GM12865 (cell line): ENCODE results near the gene PYCR2.

Source experiments
- DNase-seq: peaks from one replicate; pipeline ENCODE4 v3.0.0; 2010; ENCODE audit warnings: low read depth
- H3K4me3 ChIP-seq: 2 replicates; pipeline ENCODE4 v1.5.1; 2011; ENCODE audit warnings: mild to moderate bottlenecking, low read depth, low read length, control low read depth
- TF ChIP-seq, protein P1 (sequence below): IDR thresholded peaks from 2 replicates; pipeline ENCODE4 v1.5.1; 2011; ENCODE audit warnings: low read length, control low read depth, low read depth, inconsistent platforms; ENCODE audit not compliant: insufficient read depth; ENCODE audit errors: missing control alignments

PYCR2 gene

GRCh38 chr1:225883616-225884265 lies 40.3 kb downstream of the PYCR2 start:
- no peak overlapping the region for H3K4me3 ChIP-seq
- TF ChIP-seq, protein P1, sequence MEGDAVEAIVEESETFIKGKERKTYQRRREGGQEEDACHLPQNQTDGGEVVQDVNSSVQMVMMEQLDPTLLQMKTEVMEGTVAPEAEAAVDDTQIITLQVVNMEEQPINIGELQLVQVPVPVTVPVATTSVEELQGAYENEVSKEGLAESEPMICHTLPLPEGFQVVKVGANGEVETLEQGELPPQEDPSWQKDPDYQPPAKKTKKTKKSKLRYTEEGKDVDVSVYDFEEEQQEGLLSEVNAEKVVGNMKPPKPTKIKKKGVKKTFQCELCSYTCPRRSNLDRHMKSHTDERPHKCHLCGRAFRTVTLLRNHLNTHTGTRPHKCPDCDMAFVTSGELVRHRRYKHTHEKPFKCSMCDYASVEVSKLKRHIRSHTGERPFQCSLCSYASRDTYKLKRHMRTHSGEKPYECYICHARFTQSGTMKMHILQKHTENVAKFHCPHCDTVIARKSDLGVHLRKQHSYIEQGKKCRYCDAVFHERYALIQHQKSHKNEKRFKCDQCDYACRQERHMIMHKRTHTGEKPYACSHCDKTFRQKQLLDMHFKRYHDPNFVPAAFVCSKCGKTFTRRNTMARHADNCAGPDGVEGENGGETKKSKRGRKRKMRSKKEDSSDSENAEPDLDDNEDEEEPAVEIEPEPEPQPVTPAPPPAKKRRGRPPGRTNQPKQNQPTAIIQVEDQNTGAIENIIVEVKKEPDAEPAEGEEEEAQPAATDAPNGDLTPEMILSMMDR, result no peak
- DNase-seq, result no peak

GRCh38 chr1:225882694-225883615 lies 41.1 kb downstream of the PYCR2 start:
- H3K4me3 ChIP-seq, result peak overlapping the region; percentile 82
- TF ChIP-seq, protein P1, result no peak
- peak; percentile 40 for DNase-seq

DNA sequence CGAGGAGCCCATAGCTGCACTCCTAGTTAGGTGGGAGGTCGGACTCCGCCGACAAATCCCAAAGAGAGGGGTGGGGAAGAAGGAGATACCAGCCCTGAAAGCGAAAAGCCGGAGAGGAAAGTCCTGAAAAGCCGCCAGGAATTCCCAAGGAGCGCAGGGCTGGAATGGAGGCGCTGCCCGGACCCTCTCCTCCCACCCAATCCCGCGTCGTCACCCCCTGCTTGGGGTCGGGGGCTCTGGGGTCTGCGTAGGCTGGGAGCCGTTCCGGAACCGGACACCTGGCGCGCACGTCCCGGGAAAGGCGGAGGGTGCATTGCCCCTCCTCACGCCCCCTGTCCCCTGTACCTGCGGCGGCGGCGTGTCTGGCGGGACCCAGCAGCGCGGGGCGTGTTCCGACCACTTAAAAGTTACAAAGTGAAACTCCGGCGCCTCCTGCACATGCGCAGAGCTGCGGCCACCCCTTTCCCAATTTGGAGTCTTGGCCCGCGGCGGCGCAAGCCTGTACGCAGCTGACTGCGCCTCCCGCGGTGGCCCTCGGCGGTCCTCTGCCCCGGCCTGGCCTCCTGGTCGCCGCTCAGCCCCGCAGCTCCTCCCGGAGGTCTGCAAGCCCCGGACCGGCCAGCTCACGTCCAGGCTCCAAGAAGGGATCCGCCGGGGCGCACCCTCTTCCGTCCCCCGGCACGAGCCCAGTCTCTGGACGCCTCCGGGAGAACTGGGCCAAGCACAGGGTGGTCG lies 41.9 kb downstream of the PYCR2 start, which contains the start of gene TMEM63A:
Gene TMEM63A (minus strand): TSS at position 422 of the 735 bp plus-strand sequence. CDS start 4,800 bp downstream, outside the sequence.
- TF ChIP-seq, protein P1, result peak; percentile 40
- H3K4me3 ChIP-seq, result peak within 1 kb of the TSS; percentile 82
- DNase-seq, result peak; percentile 92

GRCh38 chr1:225881081-225881958 lies 42.7 kb downstream of the PYCR2 start:
- peak overlapping the region; percentile 82 for H3K4me3 ChIP-seq
- TF ChIP-seq, protein P1, result no peak
- DNase-seq, result peak; percentile 74

- TF ChIP-seq, protein P1, result no peak
- DNase-seq, result no peak
- no peak overlapping the region for H3K4me3 ChIP-seq
These were observed 43.4 kb downstream of the PYCR2 start for GRCh38 chr1:225880636-225881035.

- DNase-seq, result no peak
- TF ChIP-seq, protein P1, result no peak
- no peak overlapping the region for H3K4me3 ChIP-seq
These were observed 43.8 kb downstream of the PYCR2 start for GRCh38 chr1:225880222-225880588.
